DOHH2 (cell line): ENCODE measurements around the gene RIMS1.

ENCODE experiments used
- H3F3A ChIP-seq: fragments of 200-600 bp; sonication (generic), shearing (Covaris generic); 2 replicates; pipeline ENCODE4 v1.6.0; 2016; ENCODE audit warnings: antibody characterized with exemption, mild to moderate bottlenecking; ENCODE audit not compliant: control insufficient read depth, insufficient read depth
- H3K27ac ChIP-seq: fragments of 200-600 bp; sonication (generic); 2 replicates; pipeline ENCODE4 v1.5.1; 2014; ENCODE audit warnings: low read depth, mild to moderate bottlenecking, low read length, moderate library complexity
- H3K27me3 ChIP-seq: fragments of 200-600 bp; sonication (generic); 2 replicates; pipeline ENCODE4 v1.6.1; 2014; ENCODE audit warnings: mild to moderate bottlenecking, low read length, mixed read lengths; ENCODE audit not compliant: control insufficient read depth
- H3K36me3 ChIP-seq: fragments of 200-600 bp; sonication (generic); 2 replicates; pipeline ENCODE4 v1.6.1; 2014; ENCODE audit warnings: mild to moderate bottlenecking, low read length, moderate library complexity, mixed read lengths; ENCODE audit not compliant: control insufficient read depth
- H3K4me1 ChIP-seq: fragments of 200-600 bp; sonication (generic); 2 replicates; pipeline ENCODE4 v1.6.1; 2014; ENCODE audit warnings: mild to moderate bottlenecking, low read length, mixed read lengths; ENCODE audit not compliant: control insufficient read depth
- H3K4me2 ChIP-seq: fragments of 200-600 bp; sonication (generic); 2 replicates; pipeline ENCODE4 v1.6.0; 2014; ENCODE audit warnings: mild to moderate bottlenecking, low read length, moderate library complexity
- H3K4me3 ChIP-seq: fragments of 200-600 bp; sonication (generic); 2 replicates; pipeline ENCODE4 v1.5.1; 2014; ENCODE audit warnings: mild to moderate bottlenecking, low read length, mixed read lengths
- H3K79me2 ChIP-seq: fragments of 200-600 bp; sonication (generic); 2 replicates; pipeline ENCODE4 v1.6.1; 2014; ENCODE audit warnings: mild to moderate bottlenecking, low read length, mixed read lengths; ENCODE audit not compliant: control insufficient read depth
- H3K9me2 ChIP-seq: fragments of 200-600 bp; sonication (generic); replicated peaks from 2 replicates; pipeline ENCODE4 v1.6.1; 2014; ENCODE audit warnings: mild to moderate bottlenecking, low read length, mixed read lengths; ENCODE audit not compliant: control insufficient read depth
- H3K9me3 ChIP-seq: fragments of 200-600 bp; sonication (generic); 2 replicates; pipeline ENCODE4 v1.6.1; 2014; ENCODE audit warnings: antibody characterized with exemption, low read length, mixed read lengths; ENCODE audit not compliant: control insufficient read depth, insufficient read depth
- H4K20me1 ChIP-seq: fragments of 200-600 bp; sonication (generic); 2 replicates; pipeline ENCODE4 v1.6.0; 2014; ENCODE audit warnings: low read depth, mild to moderate bottlenecking, antibody characterized with exemption, low read length, moderate library complexity; ENCODE audit not compliant: control insufficient read depth, insufficient read depth
- EZH2phosphoT487 ChIP-seq: fragments of 200-600 bp; sonication (generic); IDR thresholded peaks from 2 replicates; pipeline ENCODE4 v1.6.1; 2017; ENCODE audit warnings: borderline replicate concordance, mild to moderate bottlenecking, antibody characterized with exemption, low read length, moderate library complexity, mixed read lengths
- TF ChIP-seq, protein P1 (sequence below): fragments of 200-600 bp; sonication (generic); IDR thresholded peaks from one replicate; pipeline ENCODE4 v1.5.1; 2014; ENCODE audit warnings: antibody characterized with exemption, mild to moderate bottlenecking, low read depth, low read length; ENCODE audit not compliant: poor library complexity, severe bottlenecking

RIMS1 gene

DNA sequence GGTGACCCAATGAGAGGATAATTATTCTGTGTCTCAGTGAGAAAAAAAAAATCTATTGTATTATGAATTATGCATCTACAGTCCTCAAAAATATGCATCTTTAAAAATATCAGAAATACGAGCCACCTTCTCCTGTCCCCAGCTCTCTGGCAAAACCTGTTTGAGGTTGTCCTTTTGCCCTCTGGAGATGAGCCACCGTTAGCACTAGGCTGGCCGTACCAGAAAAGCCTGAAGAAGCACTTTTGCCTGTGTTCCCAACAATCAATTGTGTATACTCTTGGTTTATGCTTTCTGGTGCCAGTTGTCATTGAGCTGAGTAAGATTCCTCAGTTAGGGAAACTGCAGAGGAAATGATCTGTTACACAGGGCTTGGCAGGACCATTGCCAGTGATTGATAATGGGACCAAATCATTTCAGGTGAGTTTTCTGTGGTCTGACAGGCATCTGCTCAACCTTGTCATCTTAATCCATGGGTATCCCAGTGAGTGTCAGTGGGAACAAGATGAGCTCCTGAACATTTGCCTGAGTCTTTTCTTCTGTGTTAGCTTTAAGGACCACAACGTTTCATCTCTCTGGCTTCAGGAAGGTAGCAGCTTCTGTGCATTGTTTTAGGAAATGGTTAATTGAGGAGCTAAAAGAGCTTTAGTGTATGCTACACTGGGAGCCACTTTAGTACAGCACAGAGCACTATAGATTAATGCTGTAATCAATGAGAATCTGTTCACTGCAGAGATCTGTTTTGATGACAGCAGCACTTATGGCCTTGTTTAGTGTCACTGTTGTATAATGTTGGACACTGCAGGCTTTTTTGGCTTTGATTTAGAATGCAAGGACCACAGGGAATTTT is 330.1 kb downstream of the RIMS1 start:
- no peaks in the 10 kb centered on the region for H4K20me1 ChIP-seq
- no peaks in the 10 kb centered on the region for H3K4me1 ChIP-seq
- no peaks in the 10 kb centered on the region for H3K9me2 ChIP-seq
- H3K79me2 ChIP-seq: no peaks in the 10 kb centered on the region
- no peaks in the 10 kb centered on the region for H3F3A ChIP-seq
- no peak overlapping the region for H3K27ac ChIP-seq
- H3K4me3 ChIP-seq: no peak overlapping the region
- no peaks in the 10 kb centered on the region for H3K27me3 ChIP-seq
- H3K4me2 ChIP-seq: no peak overlapping the region
- no peaks in the 10 kb centered on the region for H3K36me3 ChIP-seq
- no peaks in the 10 kb centered on the region for H3K9me3 ChIP-seq
- no peak for TF ChIP-seq EZH2phosphoT487

DNA sequence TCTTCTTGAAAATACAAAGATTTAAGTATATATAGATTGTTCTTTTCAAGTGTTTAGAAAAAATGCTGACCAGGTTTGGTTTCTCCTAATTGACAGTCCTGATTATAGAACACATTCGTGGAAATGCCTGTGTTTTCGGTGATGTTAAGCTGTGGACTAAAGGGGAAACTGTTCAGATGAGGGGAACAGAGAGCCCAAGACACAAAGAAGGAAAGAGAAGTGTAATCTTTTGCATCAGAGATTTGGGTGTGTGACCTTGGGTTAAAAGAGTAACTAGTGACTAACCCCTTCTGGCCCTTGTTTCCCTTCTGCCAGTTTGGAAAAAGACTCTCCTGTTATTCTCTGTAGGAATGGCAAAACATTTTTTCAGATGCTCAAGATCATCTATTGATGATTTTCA is 331.3 kb downstream of the RIMS1 start:
- H3K27me3 ChIP-seq: no peaks in the 10 kb centered on the region
- no peak overlapping the region for H3K27ac ChIP-seq
- no peak for TF ChIP-seq EZH2phosphoT487
- TF ChIP-seq, protein P1, sequence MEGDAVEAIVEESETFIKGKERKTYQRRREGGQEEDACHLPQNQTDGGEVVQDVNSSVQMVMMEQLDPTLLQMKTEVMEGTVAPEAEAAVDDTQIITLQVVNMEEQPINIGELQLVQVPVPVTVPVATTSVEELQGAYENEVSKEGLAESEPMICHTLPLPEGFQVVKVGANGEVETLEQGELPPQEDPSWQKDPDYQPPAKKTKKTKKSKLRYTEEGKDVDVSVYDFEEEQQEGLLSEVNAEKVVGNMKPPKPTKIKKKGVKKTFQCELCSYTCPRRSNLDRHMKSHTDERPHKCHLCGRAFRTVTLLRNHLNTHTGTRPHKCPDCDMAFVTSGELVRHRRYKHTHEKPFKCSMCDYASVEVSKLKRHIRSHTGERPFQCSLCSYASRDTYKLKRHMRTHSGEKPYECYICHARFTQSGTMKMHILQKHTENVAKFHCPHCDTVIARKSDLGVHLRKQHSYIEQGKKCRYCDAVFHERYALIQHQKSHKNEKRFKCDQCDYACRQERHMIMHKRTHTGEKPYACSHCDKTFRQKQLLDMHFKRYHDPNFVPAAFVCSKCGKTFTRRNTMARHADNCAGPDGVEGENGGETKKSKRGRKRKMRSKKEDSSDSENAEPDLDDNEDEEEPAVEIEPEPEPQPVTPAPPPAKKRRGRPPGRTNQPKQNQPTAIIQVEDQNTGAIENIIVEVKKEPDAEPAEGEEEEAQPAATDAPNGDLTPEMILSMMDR: no peak

DNA sequence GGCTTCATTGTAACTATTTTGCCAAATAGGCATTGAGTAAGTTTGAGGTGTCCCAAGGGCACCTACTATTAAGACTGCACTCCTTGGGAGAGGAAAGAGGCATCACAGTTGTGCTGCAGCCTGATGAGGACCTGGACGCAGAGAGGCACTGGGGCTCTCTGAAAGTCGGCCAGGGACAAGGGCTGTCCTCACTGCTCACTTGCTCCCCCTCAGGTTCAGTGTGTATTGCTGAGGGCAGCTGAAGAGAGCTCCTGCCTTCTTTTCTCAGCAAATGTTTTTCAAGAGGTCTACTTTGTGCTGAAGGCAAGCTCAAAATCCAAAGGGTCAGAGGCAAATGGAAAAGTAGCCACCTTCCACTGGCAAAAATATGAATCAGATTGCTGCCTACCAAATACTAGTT is 331.8 kb downstream of the RIMS1 start:
- Histone ChIP-seq H3K79me2 (no peaks in the 10 kb centered on the region), H3K4me3 (no peak overlapping the region), H3F3A (no peaks in the 10 kb centered on the region), H3K36me3 (no peaks in the 10 kb centered on the region), H4K20me1 (no peaks in the 10 kb centered on the region), H3K9me2 (no peaks in the 10 kb centered on the region), H3K9me3 (no peaks in the 10 kb centered on the region), H3K4me2 (no peak overlapping the region), H3K4me1 (no peaks in the 10 kb centered on the region), H3K27ac (no peak overlapping the region), H3K27me3 (no peaks in the 10 kb centered on the region)
- TF ChIP-seq EZH2phosphoT487: no peak
- TF ChIP-seq, protein P1: peak; percentile 59

More for the DNA sequence above, 331.3 kb downstream of the RIMS1 start:
- no peaks in the 10 kb centered on the region for H4K20me1 ChIP-seq
- no peaks in the 10 kb centered on the region for H3F3A ChIP-seq
- H3K36me3 ChIP-seq: no peaks in the 10 kb centered on the region
- no peak overlapping the region for H3K4me2 ChIP-seq
- H3K9me2 ChIP-seq: no peaks in the 10 kb centered on the region
- no peak overlapping the region for H3K4me3 ChIP-seq
- H3K4me1 ChIP-seq: no peaks in the 10 kb centered on the region
- H3K9me3 ChIP-seq: no peaks in the 10 kb centered on the region
- H3K79me2 ChIP-seq: no peaks in the 10 kb centered on the region

DNA sequence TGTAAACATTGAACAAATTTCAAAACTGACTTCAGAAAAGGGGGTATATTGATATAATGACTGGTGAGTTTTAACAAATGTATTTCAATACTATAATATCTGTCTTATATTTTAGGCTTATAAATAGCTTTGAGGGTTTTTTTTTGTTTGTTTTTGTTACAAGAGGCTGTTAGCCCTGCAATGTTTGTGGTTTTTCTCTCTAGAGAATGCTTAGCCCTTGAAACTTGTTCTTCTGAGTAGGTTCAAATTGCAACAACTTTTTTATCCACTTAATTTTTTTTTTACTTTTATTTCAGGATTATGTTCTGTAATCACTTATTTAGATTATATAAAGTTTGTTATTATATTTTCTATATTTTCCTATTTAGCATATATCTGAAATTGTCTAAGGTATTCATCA is 333.2 kb downstream of the RIMS1 start:
- Histone ChIP-seq H3K4me2 (no peak overlapping the region), H3K4me3 (no peak overlapping the region), H3K4me1 (no peaks in the 10 kb centered on the region), H4K20me1 (no peaks in the 10 kb centered on the region), H3K36me3 (no peaks in the 10 kb centered on the region), H3K27me3 (no peaks in the 10 kb centered on the region), H3K9me3 (no peaks in the 10 kb centered on the region), H3K9me2 (no peaks in the 10 kb centered on the region), H3K27ac (no peak overlapping the region), H3K79me2 (no peaks in the 10 kb centered on the region), H3F3A (no peaks in the 10 kb centered on the region)
- TF ChIP-seq, protein P1: no peak
- TF ChIP-seq EZH2phosphoT487: no peak
